Measurements from ENCODE around the gene GRIA1. TPM values are rescaled to one million over a fixed set of nuclear protein-coding genes. Genes with fewer than 3 reads are reported as not detected.

The GRIA1 gene
- total RNA-seq, 4 donors from 2014 or later: 0.48 to 1.00 TPM; not detected in 2

GRCh38 chr5:153517241-153517611 lies 26.8 kb downstream of the GRIA1 start:
- TF ChIP-seq POLR2AphosphoS5 (IDR thresholded peaks at IDR 0.05): no peak
- TF ChIP-seq EP300 (IDR thresholded peaks at IDR 0.05; ENCODE audit: low read depth): no peak
- TF ChIP-seq POLR2A (IDR thresholded peaks at IDR 0.05): no peak
- TF ChIP-seq CTCF (IDR thresholded peaks at IDR 0.05): no peak
- H3K9me3 ChIP-seq: peaks cover 0 to 7% of the 10 kb centered on the region in 2 donors
- H3K27ac ChIP-seq: no peak overlapping the region
- H3K4me1 ChIP-seq: no peaks in the 10 kb centered on the region
- H3K4me3 ChIP-seq: no peak overlapping the region
- WGBS, 2 donors (ENCODE audit: low coverage in 1 of 2): 75 to 83% methylated on average over 1 to 2 of the region's 2 CpGs
- no peaks in the 10 kb centered on the region for H3K27me3 ChIP-seq
- DNase-seq: no peak
- in situ Hi-C loops (cut with MboI; ENCODE audit: low pct_ligation_motif_present in 1 of 4, low pct_unique_long_range_greater_than_20kb in 1 of 4, low sequenced_read_pairs in 3 of 4): loop anchor here in 1 of 4 donors (25.0 kb wide), 1 partner anchor 445 kb away; no protein-coding TSS in a partner anchor
- intact Hi-C loops (cut with DNase I; ENCODE audit: low total_unique reads): no loop called here
- no peaks in the 10 kb centered on the region for H3K36me3 ChIP-seq

GRCh38 chr5:153520137-153520536 lies 29.7 kb downstream of the GRIA1 start:
- H3K27ac ChIP-seq: no peak overlapping the region
- H3K4me3 ChIP-seq: no peak overlapping the region
- in situ Hi-C loops (cut with MboI; ENCODE audit: low pct_ligation_motif_present in 1 of 4, low pct_unique_long_range_greater_than_20kb in 1 of 4, low sequenced_read_pairs in 3 of 4) (loop anchor here in 1 of 4 donors (25.0 kb wide), 1 partner anchor 442 kb away; no protein-coding TSS in a partner anchor), intact Hi-C loops (cut with DNase I; ENCODE audit: low total_unique reads) (no loop called here)
- H3K4me1 ChIP-seq: no peaks in the 10 kb centered on the region
- DNase-seq: no peak
- no peaks in the 10 kb centered on the region for H3K9me3 ChIP-seq
- no peaks in the 10 kb centered on the region for H3K36me3 ChIP-seq
- no peaks in the 10 kb centered on the region for H3K27me3 ChIP-seq
- WGBS, 2 donors (ENCODE audit: low coverage in 1 of 2): 63% methylated on average over 1 of the region's 1 CpG; no CpG with 5 or more reads in 1 of the 2 donors
- TF ChIP-seq POLR2AphosphoS5 (IDR thresholded peaks at IDR 0.05) (no peak), EP300 (IDR thresholded peaks at IDR 0.05; ENCODE audit: low read depth) (no peak), CTCF (IDR thresholded peaks at IDR 0.05) (no peak), POLR2A (IDR thresholded peaks at IDR 0.05) (no peak)

GRCh38 chr5:153520952-153521351 lies 30.5 kb downstream of the GRIA1 start:
- Histone ChIP-seq H3K27ac (no peak overlapping the region), H3K4me1 (no peaks in the 10 kb centered on the region), H3K27me3 (no peaks in the 10 kb centered on the region), H3K36me3 (no peaks in the 10 kb centered on the region), H3K4me3 (no peak overlapping the region), H3K9me3 (no peaks in the 10 kb centered on the region)
- TF ChIP-seq CTCF (IDR thresholded peaks at IDR 0.05) (no peak), POLR2A (IDR thresholded peaks at IDR 0.05) (no peak), EP300 (IDR thresholded peaks at IDR 0.05; ENCODE audit: low read depth) (no peak), POLR2AphosphoS5 (IDR thresholded peaks at IDR 0.05) (no peak)
- in situ Hi-C loops (cut with MboI; ENCODE audit: low pct_ligation_motif_present in 1 of 4, low pct_unique_long_range_greater_than_20kb in 1 of 4, low sequenced_read_pairs in 3 of 4) (loop anchor here in 1 of 4 donors (25.0 kb wide), 1 partner anchor 441 kb away; no protein-coding TSS in a partner anchor), intact Hi-C loops (cut with DNase I; ENCODE audit: low total_unique reads) (no loop called here)
- no peak for DNase-seq
- WGBS, 2 donors (ENCODE audit: low coverage in 1 of 2): 84 to 85% methylated on average over 2 of the region's 2 CpGs

GRCh38 chr5:153523211-153523610 lies 32.7 kb downstream of the GRIA1 start:
- TF ChIP-seq POLR2A (IDR thresholded peaks at IDR 0.05) (no peak), POLR2AphosphoS5 (IDR thresholded peaks at IDR 0.05) (no peak), EP300 (IDR thresholded peaks at IDR 0.05; ENCODE audit: low read depth) (no peak)
- H3K9me3 ChIP-seq: no peaks in the 10 kb centered on the region
- no peaks in the 10 kb centered on the region for H3K36me3 ChIP-seq
- no peak overlapping the region for H3K27ac ChIP-seq
- no peak overlapping the region for H3K4me3 ChIP-seq
- no peaks in the 10 kb centered on the region for H3K4me1 ChIP-seq
- H3K27me3 ChIP-seq: no peaks in the 10 kb centered on the region
- no peak for DNase-seq
- in situ Hi-C loops (cut with MboI; ENCODE audit: low pct_ligation_motif_present in 1 of 4, low pct_unique_long_range_greater_than_20kb in 1 of 4, low sequenced_read_pairs in 3 of 4) (loop anchor here in 1 of 4 donors (25.0 kb wide), 1 partner anchor 439 kb away; no protein-coding TSS in a partner anchor), intact Hi-C loops (cut with DNase I; ENCODE audit: low total_unique reads) (no loop called here)

GRCh38 chr5:153523831-153524230 lies 33.4 kb downstream of the GRIA1 start:
- 41 to 50% methylated on average over 4 to 5 of the region's 5 CpGs for WGBS, 2 donors (ENCODE audit: low coverage in 1 of 2)
- Histone ChIP-seq H3K9me3 (no peaks in the 10 kb centered on the region), H3K27ac (no peak overlapping the region), H3K4me3 (no peak overlapping the region), H3K4me1 (no peaks in the 10 kb centered on the region), H3K27me3 (no peaks in the 10 kb centered on the region), H3K36me3 (no peaks in the 10 kb centered on the region)
- intact Hi-C loops (cut with DNase I; ENCODE audit: low total_unique reads): no loop called here
- in situ Hi-C loops (cut with MboI; ENCODE audit: low pct_ligation_motif_present in 1 of 4, low pct_unique_long_range_greater_than_20kb in 1 of 4, low sequenced_read_pairs in 3 of 4): loop anchor here in 1 of 4 donors (25.0 kb wide), 1 partner anchor 438 kb away; no protein-coding TSS in a partner anchor
- no peak for DNase-seq
- TF ChIP-seq EP300 (IDR thresholded peaks at IDR 0.05; ENCODE audit: low read depth): no peak
- no peak for TF ChIP-seq CTCF (IDR thresholded peaks at IDR 0.05)
- no peak for TF ChIP-seq POLR2A (IDR thresholded peaks at IDR 0.05)
- TF ChIP-seq POLR2AphosphoS5 (IDR thresholded peaks at IDR 0.05): no peak

Measured in transverse colon (tissue), 4 donors.